GM18508 (cell line): Measurements from ENCODE around the gene SEC14L2.
"Not testable (repeated sequence)": the region's sequence is repeated elsewhere in the genome, so short reads cannot be mapped to it uniquely, and the experiment has no call there.

ENCODE experiments used
- ATAC-seq: cut with Tn5 transposase; IDR thresholded peaks from one replicate; pipeline ENCODE4 v1.9.1; 2021; ENCODE audit warnings: moderate number of reproducible peaks; ENCODE audit not compliant: insufficient read depth, unreplicated experiment

The SEC14L2 gene

GRCh38 chr22:30445438-30446145 lies 48.8 kb downstream of the SEC14L2 start:
- no peak for ATAC-seq

- no peak for ATAC-seq
Measured at GRCh38 chr22:30447656-30448055, 50.8 kb downstream of the SEC14L2 start.

GRCh38 chr22:30451488-30451887 lies 54.7 kb downstream of the SEC14L2 start:
- not testable (repeated sequence) for ATAC-seq

- no peak for ATAC-seq
Measured at GRCh38 chr22:30452861-30453260, 56.0 kb downstream of the SEC14L2 start.

- no peak for ATAC-seq
Measured at GRCh38 chr22:30453731-30454510, 57.1 kb downstream of the SEC14L2 start.

- no peak for ATAC-seq
Measured at GRCh38 chr22:30455075-30455840, 58.4 kb downstream of the SEC14L2 start.

- no peak for ATAC-seq
Measured at GRCh38 chr22:30457981-30458380, 61.2 kb downstream of the SEC14L2 start.

GRCh38 chr22:30459181-30460052 lies 62.6 kb downstream of the SEC14L2 start:
- ATAC-seq: no peak

- ATAC-seq: no peak
Measured at GRCh38 chr22:30460147-30460546, 63.3 kb downstream of the SEC14L2 start.

GRCh38 chr22:30460555-30460954 lies 63.7 kb downstream of the SEC14L2 start:
- ATAC-seq: not testable (repeated sequence)

- no peak for ATAC-seq
Measured at GRCh38 chr22:30469165-30469564, 72.3 kb downstream of the SEC14L2 start.

GRCh38 chr22:30470655-30471054 lies 73.8 kb downstream of the SEC14L2 start:
- no peak for ATAC-seq

- ATAC-seq: no peak
Measured at GRCh38 chr22:30471616-30472318, 74.9 kb downstream of the SEC14L2 start, which contains the start of gene SEC14L3. Gene SEC14L3, minus strand, starts transcription at chr22:30472017. Its CDS starts 59 bp downstream, at chr22:30471958.

GRCh38 chr22:30472994-30473720 lies 76.3 kb downstream of the SEC14L2 start:
- no peak for ATAC-seq

- ATAC-seq: no peak
Measured at GRCh38 chr22:30474121-30474520, 77.3 kb downstream of the SEC14L2 start.
